Femur (tissue), 1 donor: Measurements from ENCODE around the gene TBC1D14.

Source experiments
- DNase-seq: peaks from one replicate; pipeline ENCODE4 v3.0.0-alpha.2; 2017

Gene TBC1D14

GRCh38 chr4:6932475-6932874 lies 22.8 kb downstream of the TBC1D14 start:
- DNase-seq = no peak

GRCh38 chr4:6932918-6933317 lies 23.3 kb downstream of the TBC1D14 start:
- DNase-seq = no peak

- DNase-seq = no peak
Measured at GRCh38 chr4:6933691-6934430, 24.2 kb downstream of the TBC1D14 start.

- no peak for DNase-seq
Measured at GRCh38 chr4:6935965-6936364, 26.3 kb downstream of the TBC1D14 start.

- DNase-seq = no peak
Measured at GRCh38 chr4:6937201-6937600, 27.6 kb downstream of the TBC1D14 start.

- no peak for DNase-seq
Measured at GRCh38 chr4:6937754-6938153, 28.1 kb downstream of the TBC1D14 start.

GRCh38 chr4:6938237-6938636 lies 28.6 kb downstream of the TBC1D14 start:
- peak; percentile 57 for DNase-seq

GRCh38 chr4:6938647-6939271 lies 29.1 kb downstream of the TBC1D14 start:
- DNase-seq = no peak

- DNase-seq = no peak
Measured at GRCh38 chr4:6939761-6940743, 30.4 kb downstream of the TBC1D14 start.

- DNase-seq = no peak
Measured at GRCh38 chr4:6940744-6941137, 31.1 kb downstream of the TBC1D14 start.

GRCh38 chr4:6941796-6942195 lies 32.2 kb downstream of the TBC1D14 start:
- no peak for DNase-seq

GRCh38 chr4:6942238-6942800 lies 32.7 kb downstream of the TBC1D14 start:
- peak; percentile 56 for DNase-seq

- DNase-seq = no peak
Measured at GRCh38 chr4:6943012-6943884, 33.6 kb downstream of the TBC1D14 start.

GRCh38 chr4:6943885-6944225 lies 34.2 kb downstream of the TBC1D14 start:
- no peak for DNase-seq

GRCh38 chr4:6944301-6945051 lies 34.9 kb downstream of the TBC1D14 start:
- DNase-seq = no peak

- DNase-seq = no peak
Measured at GRCh38 chr4:6945052-6945409, 35.4 kb downstream of the TBC1D14 start.

- no peak for DNase-seq
Measured at GRCh38 chr4:6946497-6946896, 36.9 kb downstream of the TBC1D14 start.

GRCh38 chr4:6948134-6948460 lies 38.5 kb downstream of the TBC1D14 start:
- no peak for DNase-seq

- DNase-seq = no peak
Measured at GRCh38 chr4:6951880-6952381, 42.3 kb downstream of the TBC1D14 start.

GRCh38 chr4:6953751-6954380 lies 44.2 kb downstream of the TBC1D14 start:
- DNase-seq = peak; percentile 64
